ENCODE data around the gene MAGI2.

The MAGI2 gene

GRCh38 chr7:78350391-78350790 lies 1103.1 kb downstream of the MAGI2 start:
- TF ChIP-seq, protein P1, sequence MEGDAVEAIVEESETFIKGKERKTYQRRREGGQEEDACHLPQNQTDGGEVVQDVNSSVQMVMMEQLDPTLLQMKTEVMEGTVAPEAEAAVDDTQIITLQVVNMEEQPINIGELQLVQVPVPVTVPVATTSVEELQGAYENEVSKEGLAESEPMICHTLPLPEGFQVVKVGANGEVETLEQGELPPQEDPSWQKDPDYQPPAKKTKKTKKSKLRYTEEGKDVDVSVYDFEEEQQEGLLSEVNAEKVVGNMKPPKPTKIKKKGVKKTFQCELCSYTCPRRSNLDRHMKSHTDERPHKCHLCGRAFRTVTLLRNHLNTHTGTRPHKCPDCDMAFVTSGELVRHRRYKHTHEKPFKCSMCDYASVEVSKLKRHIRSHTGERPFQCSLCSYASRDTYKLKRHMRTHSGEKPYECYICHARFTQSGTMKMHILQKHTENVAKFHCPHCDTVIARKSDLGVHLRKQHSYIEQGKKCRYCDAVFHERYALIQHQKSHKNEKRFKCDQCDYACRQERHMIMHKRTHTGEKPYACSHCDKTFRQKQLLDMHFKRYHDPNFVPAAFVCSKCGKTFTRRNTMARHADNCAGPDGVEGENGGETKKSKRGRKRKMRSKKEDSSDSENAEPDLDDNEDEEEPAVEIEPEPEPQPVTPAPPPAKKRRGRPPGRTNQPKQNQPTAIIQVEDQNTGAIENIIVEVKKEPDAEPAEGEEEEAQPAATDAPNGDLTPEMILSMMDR (IDR thresholded peaks at IDR 0.05; ENCODE audit: insufficient read depth, missing control alignments) = no peak
- no peak for DNase-seq (ENCODE audit: insufficient read length, low spot score)

DNA sequence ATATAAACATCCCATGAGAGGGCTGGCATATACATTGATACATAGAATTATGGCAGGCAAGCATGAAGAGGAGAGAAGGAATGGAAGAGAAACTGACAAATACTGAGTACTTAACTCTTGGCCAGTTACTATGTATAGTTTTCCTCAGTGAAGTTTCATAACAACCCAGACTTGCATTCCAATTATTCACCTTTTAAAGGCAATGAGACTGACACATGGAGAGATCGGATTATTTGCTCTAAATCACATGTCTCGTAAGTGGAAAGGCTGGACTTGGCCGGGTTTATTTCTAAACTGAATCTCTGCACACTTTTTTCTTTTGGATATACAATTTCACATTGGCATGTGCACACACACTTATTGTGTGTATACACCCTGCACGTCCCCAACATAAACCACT lies 1106.6 kb downstream of the MAGI2 start:
- no peak for FAIRE-seq
- no peak for DNase-seq (ENCODE audit: insufficient read length, low spot score)
- TF ChIP-seq, protein P1 (IDR thresholded peaks at IDR 0.05; ENCODE audit: insufficient read depth, missing control alignments) = no peak

More at GRCh38 chr7:78350391-78350790, 1103.1 kb downstream of the MAGI2 start:
- FAIRE-seq = no peak

DNA sequence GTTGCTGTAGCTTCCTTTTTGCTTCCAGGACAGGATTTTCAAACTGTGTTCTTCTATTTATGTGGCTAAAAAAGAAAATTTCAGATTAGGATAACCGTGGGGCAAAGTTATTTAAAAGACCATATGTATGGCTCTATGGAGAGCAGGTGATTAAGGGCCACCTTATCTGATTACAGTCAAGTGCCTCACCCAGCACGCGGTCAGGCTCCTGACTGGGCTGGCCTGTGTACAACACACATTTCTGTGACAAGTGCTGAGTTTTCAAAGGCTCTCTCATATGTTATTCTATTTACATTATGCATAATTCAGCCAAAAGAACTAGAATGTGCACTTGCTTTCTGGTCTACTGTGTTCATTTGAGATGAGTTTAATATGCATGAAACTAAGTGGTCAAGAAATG lies 1107.5 kb downstream of the MAGI2 start:
- DNase-seq (ENCODE audit: insufficient read length, low spot score) (no peak), FAIRE-seq (no peak)
- TF ChIP-seq, protein P1 (IDR thresholded peaks at IDR 0.05; ENCODE audit: insufficient read depth, missing control alignments) = no peak

- TF ChIP-seq, protein P1 (IDR thresholded peaks at IDR 0.05; ENCODE audit: insufficient read depth, missing control alignments) = no peak
- FAIRE-seq (no peak), DNase-seq (ENCODE audit: insufficient read length, low spot score) (no peak)
Observed at GRCh38 chr7:78345293-78345911, 1108.1 kb downstream of the MAGI2 start.

DNA sequence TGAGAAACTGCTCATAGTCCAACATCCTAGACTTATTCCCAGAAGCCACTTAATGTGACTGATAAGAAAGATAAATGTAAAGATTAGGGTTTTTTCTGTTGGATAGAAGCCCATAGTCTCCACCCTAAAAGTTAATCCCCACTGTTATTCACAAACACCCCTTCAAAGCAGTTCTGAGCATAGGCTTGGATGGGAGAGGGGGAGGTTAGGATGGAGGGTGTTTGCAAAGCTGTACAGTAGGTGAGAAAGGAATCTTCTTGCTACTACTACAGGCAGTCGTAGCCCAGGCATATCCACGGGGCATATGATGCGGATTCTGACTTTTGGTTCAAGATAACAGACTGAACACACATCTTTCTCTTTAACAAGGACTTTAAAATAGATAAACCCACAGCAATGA lies 1119.0 kb downstream of the MAGI2 start:
- TF ChIP-seq, protein P1 (IDR thresholded peaks at IDR 0.05; ENCODE audit: insufficient read depth, missing control alignments) = no peak
- no peak for DNase-seq (ENCODE audit: insufficient read length, low spot score)
- FAIRE-seq = no peak

GRCh38 chr7:78333530-78334425 lies 1119.7 kb downstream of the MAGI2 start:
- FAIRE-seq (no peak), DNase-seq (ENCODE audit: insufficient read length, low spot score) (no peak)
- TF ChIP-seq, protein P1 (IDR thresholded peaks at IDR 0.05; ENCODE audit: insufficient read depth, missing control alignments) = no peak

All from D721Med (cell line).